Measurements from ENCODE around the gene TFR2.

TFR2 gene

DNA sequence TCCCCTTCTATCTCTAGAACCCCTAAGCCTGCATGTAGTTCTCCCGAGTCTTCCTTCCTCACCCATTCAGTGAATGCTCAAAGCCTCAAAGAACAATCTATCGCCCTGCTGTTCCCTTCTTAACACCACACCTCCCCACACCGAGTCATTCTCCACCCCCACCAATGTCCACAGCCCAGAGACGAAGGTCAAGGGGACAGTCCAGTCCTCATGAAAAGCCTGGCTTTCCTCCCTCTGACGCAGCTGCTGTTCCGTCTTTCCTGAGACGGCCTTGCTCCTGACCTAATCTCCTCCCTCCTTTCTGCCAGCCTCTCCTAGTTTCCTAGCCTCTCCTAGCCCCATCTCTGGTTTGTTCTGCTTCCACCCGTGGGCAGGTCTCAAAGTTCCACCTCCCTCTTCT is 19.8 kb downstream of the TFR2 start:
- DNase-seq (ENCODE audit: low read depth, low spot score): no peak
- H3K4me3 ChIP-seq (ENCODE audit: low read length): no peak overlapping the region

DNA sequence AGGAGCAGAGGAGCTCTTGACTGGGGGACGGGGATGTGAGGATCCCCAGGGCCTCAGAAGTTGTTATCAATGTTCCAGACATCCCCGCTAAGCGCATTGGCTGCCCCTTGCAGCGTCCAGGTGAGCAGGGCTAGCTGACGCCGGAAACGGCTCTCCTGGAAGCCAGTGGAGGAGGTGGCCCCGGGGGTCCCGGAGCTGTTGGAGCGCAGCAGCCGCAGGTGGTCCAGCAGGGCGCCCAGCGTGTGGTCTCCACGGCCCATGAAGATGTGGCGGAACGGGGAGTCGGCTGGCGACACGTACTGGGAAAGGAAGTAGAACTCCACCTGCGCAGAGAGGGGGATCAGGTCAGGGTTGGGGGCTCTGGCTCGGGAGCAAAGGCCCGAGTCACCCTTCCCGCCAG is 20.5 kb downstream of the TFR2 start:
- no peak for DNase-seq (ENCODE audit: low read depth, low spot score)
- H3K4me3 ChIP-seq (ENCODE audit: low read length): no peak overlapping the region

GRCh38 chr7:100620239-100620638 is 21.1 kb downstream of the TFR2 start:
- H3K4me3 ChIP-seq (ENCODE audit: low read length): no peak overlapping the region
- DNase-seq (ENCODE audit: low read depth, low spot score): no peak

- H3K4me3 ChIP-seq (ENCODE audit: low read length): no peak overlapping the region
- no peak for DNase-seq (ENCODE audit: low read depth, low spot score)
Measured at GRCh38 chr7:100614308-100614861, 27.0 kb downstream of the TFR2 start.

- DNase-seq (ENCODE audit: low read depth, low spot score): peak; percentile 45
- no peak overlapping the region; the same call in 1 of the 2 replicates for H3K4me3 ChIP-seq (ENCODE audit: low read length)
Measured at GRCh38 chr7:100613412-100614175, 27.8 kb downstream of the TFR2 start.

DNA sequence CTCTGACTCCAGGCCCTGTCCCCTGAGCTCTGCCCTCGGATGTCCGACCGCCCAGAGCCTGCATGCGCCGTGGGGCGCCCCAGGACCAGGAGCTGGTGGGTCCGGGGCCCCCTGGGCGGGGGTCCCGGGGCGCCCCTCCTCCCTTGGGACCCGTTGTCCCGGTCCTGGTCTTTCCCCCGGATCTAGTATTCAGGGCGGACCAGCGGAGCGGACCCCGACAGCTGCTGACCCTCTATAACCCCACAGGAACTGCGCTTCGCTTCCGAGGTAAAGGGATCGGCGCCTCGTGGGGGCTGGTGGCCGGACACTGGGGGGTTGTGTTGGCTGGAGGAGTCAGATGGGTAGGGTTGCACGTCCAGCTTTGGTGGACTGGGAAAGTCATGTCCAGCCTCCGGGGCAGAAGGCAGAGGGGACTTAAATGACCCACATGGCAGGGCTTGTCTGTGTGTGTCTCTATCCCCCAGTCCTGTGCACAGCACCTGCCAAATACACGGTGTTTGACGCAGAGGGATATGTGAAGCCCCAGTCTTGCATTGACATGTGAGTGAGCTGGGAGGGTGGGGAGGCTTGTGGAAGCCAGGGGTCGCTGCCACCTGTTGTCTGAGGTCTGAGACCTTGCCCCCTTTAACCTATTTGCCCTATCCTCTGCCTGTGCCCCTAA is 28.5 kb downstream of the TFR2 start:
- no peak for DNase-seq (ENCODE audit: low read depth, low spot score)

GRCh38 chr7:100611983-100612729 is 29.2 kb downstream of the TFR2 start, which contains the start of gene MOSPD3:
Gene MOSPD3 (plus strand): TSS chr7:100612540. CDS start chr7:100612792, 252 bp downstream.
- H3K4me3 ChIP-seq (ENCODE audit: low read length): peak within 1 kb of the TSS; percentile 67
- DNase-seq (ENCODE audit: low read depth, low spot score): peak; percentile 100

More for the DNA sequence above, 28.5 kb downstream of the TFR2 start:
- peak overlapping the region; percentile 67 for H3K4me3 ChIP-seq (ENCODE audit: low read length)

GRCh38 chr7:100609958-100610357 is 31.4 kb downstream of the TFR2 start:
- no peak for DNase-seq (ENCODE audit: low read depth, low spot score)
- no peak overlapping the region for H3K4me3 ChIP-seq (ENCODE audit: low read length)

GRCh38 chr7:100607111-100607510 is 34.2 kb downstream of the TFR2 start:
- DNase-seq (ENCODE audit: low read depth, low spot score): no peak
- no peak overlapping the region for H3K4me3 ChIP-seq (ENCODE audit: low read length)

DNA sequence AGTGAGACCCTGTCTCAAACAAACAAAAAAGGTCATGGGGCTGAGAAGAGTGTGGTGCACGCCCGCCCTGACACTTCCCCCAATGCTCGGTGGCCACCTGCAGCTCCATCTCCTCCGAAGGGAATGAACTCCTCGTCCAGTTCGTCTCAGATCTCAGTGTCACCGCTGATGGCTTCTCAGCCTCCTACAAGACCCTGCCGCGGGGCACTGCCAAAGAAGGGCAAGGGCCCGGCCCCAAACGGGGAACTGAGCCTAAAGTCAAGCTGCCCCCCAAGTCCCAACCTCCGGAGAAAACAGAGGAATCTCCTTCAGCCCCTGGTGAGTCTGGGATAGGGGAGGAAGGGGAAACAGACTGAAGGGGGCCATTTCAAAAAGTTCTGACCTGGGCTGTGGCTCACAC is 35.0 kb downstream of the TFR2 start:
- no peak for DNase-seq (ENCODE audit: low read depth, low spot score)
- no peak overlapping the region for H3K4me3 ChIP-seq (ENCODE audit: low read length)

DNA sequence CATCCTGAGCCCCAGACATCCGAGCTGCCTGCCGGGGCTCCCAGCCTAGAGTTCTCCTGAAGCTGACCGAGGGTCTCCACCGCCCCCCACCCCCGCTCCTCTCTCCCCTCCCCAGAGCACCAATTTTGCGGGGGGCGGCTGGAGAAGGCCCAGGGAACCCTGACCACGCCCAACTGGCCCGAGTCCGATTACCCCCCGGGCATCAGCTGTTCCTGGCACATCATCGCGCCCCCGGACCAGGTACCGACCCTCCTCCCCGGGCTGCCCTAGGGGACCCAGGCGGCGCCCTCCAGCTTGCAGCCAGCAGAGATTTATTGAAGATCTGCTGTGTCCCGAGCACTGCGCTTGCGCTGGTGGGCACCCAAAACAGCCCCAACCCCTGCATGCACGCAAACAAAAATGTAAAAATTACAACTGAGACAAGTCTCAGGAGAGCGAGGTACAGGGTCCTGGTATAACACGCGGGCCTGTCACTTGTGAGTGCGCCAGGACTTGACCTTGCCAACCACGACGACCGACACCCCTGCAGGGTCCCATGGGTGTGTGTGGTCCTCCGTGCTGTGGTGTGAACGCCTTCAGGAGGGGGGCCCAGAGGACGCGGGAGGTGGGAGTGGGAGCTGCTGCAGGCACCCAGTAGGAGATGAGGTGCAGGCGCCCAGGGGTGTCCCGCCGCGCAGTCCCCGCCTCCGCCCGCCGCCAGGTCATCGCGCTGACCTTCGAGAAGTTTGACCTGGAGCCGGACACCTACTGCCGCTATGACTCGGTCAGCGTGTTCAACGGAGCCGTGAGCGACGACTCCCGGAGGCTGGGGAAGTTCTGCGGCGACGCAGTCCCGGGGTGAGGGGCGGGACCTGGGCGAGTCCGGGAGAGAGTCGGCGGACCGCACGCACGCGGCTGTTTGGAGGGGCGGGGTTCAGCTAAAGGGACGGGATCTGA is 36.1 kb downstream of the TFR2 start:
- peak overlapping the region; percentile 65 for H3K4me3 ChIP-seq (ENCODE audit: low read length)
- no peak for DNase-seq (ENCODE audit: low read depth, low spot score)

- DNase-seq (ENCODE audit: low read depth, low spot score): peak; percentile 63
- H3K4me3 ChIP-seq (ENCODE audit: low read length): peak overlapping the region; percentile 65
Measured at GRCh38 chr7:100604028-100604975, 37.0 kb downstream of the TFR2 start.

GRCh38 chr7:100603726-100604027 is 37.7 kb downstream of the TFR2 start:
- peak overlapping the region; percentile 65 for H3K4me3 ChIP-seq (ENCODE audit: low read length)
- no peak for DNase-seq (ENCODE audit: low read depth, low spot score)

DNA sequence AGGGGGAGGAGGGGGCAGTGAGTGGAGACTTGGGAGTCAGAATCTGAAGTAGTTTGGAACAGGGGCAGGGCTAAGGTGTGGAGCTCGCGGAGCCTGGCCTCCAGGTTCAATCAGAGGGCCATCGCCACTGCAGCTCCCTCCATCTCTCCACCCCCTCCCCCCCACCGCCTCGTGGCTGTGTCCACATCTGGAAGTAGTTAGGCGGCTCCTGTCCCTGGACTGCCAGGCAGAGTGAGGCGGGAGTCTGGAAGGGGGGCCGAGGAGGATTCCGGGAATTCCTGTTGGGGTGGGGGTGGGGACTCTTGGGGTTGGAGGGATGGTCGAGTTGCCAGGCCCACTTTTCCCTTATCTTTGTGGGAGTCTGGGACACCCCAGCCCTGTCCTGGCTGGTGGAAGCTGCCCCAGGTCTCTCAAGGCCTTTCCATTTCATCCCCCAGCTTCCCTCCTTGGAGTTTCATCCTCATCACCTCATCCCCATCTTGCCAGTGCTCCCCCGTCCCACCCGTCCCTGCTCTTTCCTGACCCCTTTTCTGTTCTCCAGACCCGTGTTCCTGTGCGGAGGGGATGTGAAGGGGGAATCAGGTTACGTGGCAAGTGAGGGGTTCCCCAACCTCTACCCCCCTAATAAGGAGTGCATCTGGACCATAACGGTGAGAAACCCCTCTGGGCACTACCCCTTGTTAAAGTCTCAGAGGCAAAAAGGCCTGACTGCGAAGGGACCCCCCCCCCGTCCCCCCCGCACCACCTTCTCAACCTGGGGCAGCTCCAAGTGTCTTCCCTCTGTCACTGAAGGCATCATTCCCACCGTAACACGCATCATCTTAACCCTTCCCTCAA is 38.2 kb downstream of the TFR2 start:
- H3K4me3 ChIP-seq (ENCODE audit: low read length): peak overlapping the region; percentile 65
- no peak for DNase-seq (ENCODE audit: low read depth, low spot score)

DNA sequence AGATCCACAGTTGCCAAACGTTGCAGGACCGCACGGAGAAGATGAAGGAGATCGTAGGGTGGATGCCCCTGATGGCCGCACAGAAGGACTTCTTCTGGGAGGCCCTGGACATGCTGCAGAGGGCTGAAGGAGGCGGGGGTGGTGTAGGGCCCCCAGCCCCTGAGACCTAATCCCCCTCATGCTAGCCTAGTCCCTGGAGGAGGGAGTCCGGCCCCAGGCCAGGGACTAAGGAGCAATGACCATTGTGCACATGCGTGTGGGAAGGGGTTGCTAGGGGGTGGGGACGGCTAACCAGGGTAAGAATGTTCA is 40.7 kb downstream of the TFR2 start:
- H3K4me3 ChIP-seq (ENCODE audit: low read length): no peak overlapping the region
- no peak for DNase-seq (ENCODE audit: low read depth, low spot score)

GRCh38 chr7:100599911-100600729 is 41.2 kb downstream of the TFR2 start:
- DNase-seq (ENCODE audit: low read depth, low spot score): no peak
- H3K4me3 ChIP-seq (ENCODE audit: low read length): no peak overlapping the region

Measured in Jurkat, Clone E6-1 (cell line).